Heart left ventricle (tissue), 16 donors: Measurements from ENCODE around the gene LAMB4. TPM values are rescaled to one million over a fixed set of nuclear protein-coding genes. Genes with fewer than 3 reads are reported as not detected.
A peak's percentile ranks its signal among the peaks of the same experiment; 100 is the strongest.

ENCODE experiments used
- ATAC-seq, 4 donors: fragments of 200-7000 bp; cut with Tn5 transposase; one replicate each; pipeline ENCODE4 v1.9.1; 2020 to 2022; ENCODE audit warnings: moderate library complexity in 4 of 4, mild to moderate bottlenecking in 3 of 4, moderate number of reproducible peaks in 1 of 4
- DNase-seq, 5 donors: peaks; one replicate each; pipeline ENCODE4 v3.0.0-alpha.2; 2020
- H3K27ac ChIP-seq, 12 donors: fragments of 200-600 bp; sonication (generic) in 4 of 12; one replicate each; pipeline versions ENCODE4 v1.5.0 to v1.8.0; 2016 to 2022; ENCODE audit warnings: mild to moderate bottlenecking in 2 of 12
- H3K27me3 ChIP-seq, 9 donors: fragments of 200-600 bp; sonication (generic) in 2 of 9; one replicate each; pipeline versions ENCODE4 v1.5.1 to v1.8.0; 2016 to 2022; ENCODE audit warnings: mild to moderate bottlenecking in 3 of 9
- H3K36me3 ChIP-seq, 9 donors: fragments of 200-600 bp; sonication (generic) in 2 of 9; one replicate each; pipeline versions ENCODE4 v1.5.0 to v1.8.0; 2018 to 2022; ENCODE audit warnings: mild to moderate bottlenecking in 2 of 9
- H3K4me1 ChIP-seq, 12 donors: fragments of 200-600 bp; sonication (generic) in 4 of 12; one replicate each; pipeline versions ENCODE4 v1.5.0 to v1.8.0; 2016 to 2022; ENCODE audit warnings: mild to moderate bottlenecking in 3 of 12
- H3K4me3 ChIP-seq, 12 donors: fragments of 200-600 bp; sonication (generic) in 4 of 12; one replicate each; pipeline versions ENCODE4 v1.5.0 to v1.8.0; 2017 to 2022; ENCODE audit warnings: mild to moderate bottlenecking in 9 of 12, moderate library complexity in 4 of 12
- H3K9me3 ChIP-seq, 12 donors: fragments of 200-600 bp; sonication (generic) in 4 of 12; one replicate each; pipeline versions ENCODE4 v1.5.0 to v1.8.0; 2016 to 2022; ENCODE audit warnings: mild to moderate bottlenecking in 1 of 12
- POLR2A ChIP-seq, 2 donors: fragments of 450-650 bp; IDR thresholded peaks; one replicate each; pipeline ENCODE4 v1.6.1; 2017; ENCODE audit warnings: antibody characterized with exemption in 2 of 2, mild to moderate bottlenecking in 2 of 2, moderate library complexity in 2 of 2
- intact Hi-C, 10 donors: fragments of 100-400 bp; cut with DNase I; formaldehyde crosslinking; loops; one replicate each; pipeline versions ENCODE4 v1.11.1 to v1.14.2; 2022
- polyA plus RNA-seq, 2 donors: library from polyadenylated mRNA; stranded (reverse); fragments of 200-250 nt; gene quantifications; one replicate each; pipeline ENCODE4 v1.2.3, GENCODE V29; 2013
- total RNA-seq, 9 donors: library from RNA; depleted of rRNA in 2 of 9; stranded (reverse); fragments of >200 nt in 2 of 9; fragmentation: NEBNext Ultra II Directional in 3 of 9; extraction: Animal tissue kit (Norgen Biotek cat#: 25700) in 3 of 9; gene quantifications; one replicate each; pipeline versions ENCODE4 v1.1.0 to v1.2.4, GENCODE V29; 2016 to 2023
- TF ChIP-seq, protein P1 (sequence below), 12 donors: fragments of 200-600 bp; sonication (generic) in 4 of 12; IDR thresholded peaks; one replicate each; pipeline versions ENCODE4 v1.5.0 to v1.8.0; 2018 to 2022; ENCODE audit warnings: antibody characterized with exemption in 12 of 12, mild to moderate bottlenecking in 5 of 12
- donor health status: ischemic (EF 13 %, LVEDD 7.1; RV severe dilation, severe dysfunction).
- donor health status: healthy with polysubstance abuse.
- donor health status: DM: no; HTN: yes; CAD: no.
- donor health status: DM: no; HTN: no; CAD: no.
- donor health status: ischemic (EF 25% LVEDD 6.9; RV normal size, moderate dysfunction).
- donor health status: ischemic (EF 25% LVEDD 5.7; RV mildly dilated, moderate dysfunction).
- donor health status: healthy.
- donor health status: DM: yes; HTN: yes; CAD: no.
- donor health status: ischemic (EF 35%, LVEDD 5.7; RV mildly dilated, moderate dysfunction).
- donor health status: nonischemic (EF 11% LVEDD 7.7; RV severe dilation, severe dysfunction).
- donor health status: DM: yes; HTN: yes; CAD: no.
- donor health status: PGD.
- donor health status: ischemic (EF 29% LVEDD 5.4; RV normal size, mild dysfunction).
- donor health status: nonischemic (EF 23%, LVEDD 6.1; RV moderate dilation, normal function).

Gene LAMB4
- total and polyA plus RNA-seq, 11 donors: 0.19 to 0.31 (median 0.26) TPM; not detected in 4

DNA sequence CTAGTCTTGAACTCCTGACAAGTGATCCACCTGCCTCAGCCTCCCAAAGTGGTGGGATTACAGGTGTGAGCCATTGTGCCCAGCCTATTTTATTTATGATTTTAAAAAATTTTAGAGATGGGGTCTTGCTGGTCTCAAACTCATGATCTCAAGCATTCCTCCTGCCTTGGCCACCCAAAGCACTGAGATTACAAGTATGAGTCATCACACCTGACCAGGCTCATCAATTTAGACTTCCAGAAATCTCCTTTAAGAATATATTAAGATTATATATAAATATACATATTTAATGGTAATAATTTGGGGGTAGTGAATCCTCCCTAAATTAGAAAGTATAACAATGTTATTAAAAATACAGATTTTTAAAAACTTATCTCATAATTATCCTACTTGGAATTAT, 156.3 kb downstream of the LAMB4 start:
- no peak overlapping the region for H3K4me3 ChIP-seq
- intact Hi-C loops: loop anchor here in 2 of 10 donors (2.0 kb wide), 2 partner anchors 15 to 21 kb away; no protein-coding TSS in a partner anchor
- H3K27me3 ChIP-seq: no peaks in the 10 kb centered on the region
- no peak for TF ChIP-seq POLR2A (IDR thresholded peaks at IDR 0.05)
- TF ChIP-seq, protein P1, sequence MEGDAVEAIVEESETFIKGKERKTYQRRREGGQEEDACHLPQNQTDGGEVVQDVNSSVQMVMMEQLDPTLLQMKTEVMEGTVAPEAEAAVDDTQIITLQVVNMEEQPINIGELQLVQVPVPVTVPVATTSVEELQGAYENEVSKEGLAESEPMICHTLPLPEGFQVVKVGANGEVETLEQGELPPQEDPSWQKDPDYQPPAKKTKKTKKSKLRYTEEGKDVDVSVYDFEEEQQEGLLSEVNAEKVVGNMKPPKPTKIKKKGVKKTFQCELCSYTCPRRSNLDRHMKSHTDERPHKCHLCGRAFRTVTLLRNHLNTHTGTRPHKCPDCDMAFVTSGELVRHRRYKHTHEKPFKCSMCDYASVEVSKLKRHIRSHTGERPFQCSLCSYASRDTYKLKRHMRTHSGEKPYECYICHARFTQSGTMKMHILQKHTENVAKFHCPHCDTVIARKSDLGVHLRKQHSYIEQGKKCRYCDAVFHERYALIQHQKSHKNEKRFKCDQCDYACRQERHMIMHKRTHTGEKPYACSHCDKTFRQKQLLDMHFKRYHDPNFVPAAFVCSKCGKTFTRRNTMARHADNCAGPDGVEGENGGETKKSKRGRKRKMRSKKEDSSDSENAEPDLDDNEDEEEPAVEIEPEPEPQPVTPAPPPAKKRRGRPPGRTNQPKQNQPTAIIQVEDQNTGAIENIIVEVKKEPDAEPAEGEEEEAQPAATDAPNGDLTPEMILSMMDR (IDR thresholded peaks at IDR 0.05): no peak
- H3K27ac ChIP-seq: peak overlapping the region in 11 of 12 donors; percentile 22 to 89 (median 71)
- peaks cover 0 to 77% (median 40%) of the 10 kb centered on the region in 9 donors for H3K36me3 ChIP-seq
- peaks cover 0 to 64% (median 46%) of the 10 kb centered on the region in 12 donors for H3K4me1 ChIP-seq
- no peak for ATAC-seq
- no peaks in the 10 kb centered on the region for H3K9me3 ChIP-seq
- DNase-seq: no peak

Other genes with a start within 250 kb of the LAMB4 start
- 100 to 1,000 TPM; 154 to 426 (median 287) TPM for gene DLD, start 239.2 kb downstream of the LAMB4 start, total RNA-seq
- gene DLD, start 239.2 kb downstream of the LAMB4 start, polyA plus RNA-seq: 100 to 1,000 TPM in 1 of 2 donors, 10 to 100 TPM in 1; 55.3 to 276 TPM
- 100 to 1,000 TPM in 2 of 9 donors, 10 to 100 TPM in 7; 29.1 to 121 (median 58.0) TPM for gene LAMB1, start 127.2 kb downstream of the LAMB4 start, total RNA-seq
- gene LAMB1, start 127.2 kb downstream of the LAMB4 start, polyA plus RNA-seq: 10 to 100 TPM; 51.6 to 53.2 TPM